ENCODE measurements around the gene ORAI1.
A peak's percentile ranks its signal among the peaks of the same experiment; 100 is the strongest.
"Not testable (repeated sequence)": the region's sequence is repeated elsewhere in the genome, so short reads cannot be mapped to it uniquely, and the experiment has no call there.

The ORAI1 gene

DNA sequence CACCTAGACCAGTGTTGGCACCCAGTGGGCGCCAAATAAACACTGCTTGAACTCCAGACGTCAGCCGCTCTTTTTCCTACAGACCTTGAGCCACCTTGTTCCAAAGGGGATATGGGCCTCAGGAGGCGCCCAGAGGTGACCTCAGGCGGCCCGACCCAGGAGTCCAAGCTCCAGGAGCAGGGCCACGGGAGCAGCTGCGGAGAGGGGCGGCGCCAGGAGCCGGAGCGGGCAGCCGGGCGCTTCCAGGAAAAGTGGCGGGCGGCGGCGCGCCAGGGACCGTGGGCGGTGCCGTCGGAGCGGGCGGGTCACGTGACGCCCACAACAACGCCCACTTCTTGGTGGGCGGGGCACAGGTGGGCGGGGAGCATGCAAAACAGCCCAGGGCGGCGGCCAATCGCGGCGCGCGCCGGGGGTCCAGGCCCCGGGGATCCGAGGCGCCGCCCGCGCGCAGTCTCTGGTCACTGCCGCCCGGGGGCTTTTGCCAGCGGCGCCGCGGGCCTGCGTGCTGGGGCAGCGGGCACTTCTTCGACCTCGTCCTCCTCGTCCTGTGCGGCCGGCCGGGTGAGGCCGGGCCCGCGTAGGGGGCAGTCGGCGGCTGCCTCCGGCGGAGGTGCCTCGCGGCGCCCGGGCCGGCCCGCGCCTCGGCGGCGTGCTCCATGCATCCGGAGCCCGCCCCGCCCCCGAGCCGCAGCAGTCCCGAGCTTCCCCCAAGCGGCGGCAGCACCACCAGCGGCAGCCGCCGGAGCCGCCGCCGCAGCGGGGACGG is at the start of gene ORAI1:
Gene ORAI1, plus strand, starts transcription at position 444 of the 766 bp plus-strand sequence.
- peak; percentile 96 for DNase-seq (ENCODE audit: low spot score)

DNA sequence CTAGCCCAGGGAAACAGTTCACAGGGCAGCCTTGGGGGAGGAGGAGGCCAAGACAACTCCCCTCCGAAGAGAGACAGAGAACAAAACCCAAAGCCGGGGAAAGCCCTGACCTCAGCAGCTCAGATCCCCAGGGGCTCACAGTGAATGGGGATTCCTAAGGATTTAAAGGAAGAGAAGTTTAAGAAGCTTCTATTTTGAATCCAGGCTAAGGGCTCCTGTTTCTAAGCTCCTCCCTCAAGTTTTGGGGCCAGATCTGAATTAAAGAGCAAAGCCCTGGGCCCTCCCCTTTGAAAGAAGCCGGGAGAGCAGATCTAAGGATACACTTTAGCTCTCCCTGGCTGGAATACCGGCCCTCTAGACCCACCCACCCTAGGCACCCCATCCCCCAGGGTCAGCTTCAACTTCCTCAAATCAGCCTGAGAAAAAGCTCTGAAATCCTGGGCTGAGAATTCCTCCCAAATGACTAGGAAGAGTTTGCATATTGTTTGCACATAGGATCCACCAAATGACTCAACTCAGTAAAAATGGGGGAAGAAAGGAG is 49.4 kb upstream of the ORAI1 start:
- DNase-seq (ENCODE audit: low spot score), result no peak

DNA sequence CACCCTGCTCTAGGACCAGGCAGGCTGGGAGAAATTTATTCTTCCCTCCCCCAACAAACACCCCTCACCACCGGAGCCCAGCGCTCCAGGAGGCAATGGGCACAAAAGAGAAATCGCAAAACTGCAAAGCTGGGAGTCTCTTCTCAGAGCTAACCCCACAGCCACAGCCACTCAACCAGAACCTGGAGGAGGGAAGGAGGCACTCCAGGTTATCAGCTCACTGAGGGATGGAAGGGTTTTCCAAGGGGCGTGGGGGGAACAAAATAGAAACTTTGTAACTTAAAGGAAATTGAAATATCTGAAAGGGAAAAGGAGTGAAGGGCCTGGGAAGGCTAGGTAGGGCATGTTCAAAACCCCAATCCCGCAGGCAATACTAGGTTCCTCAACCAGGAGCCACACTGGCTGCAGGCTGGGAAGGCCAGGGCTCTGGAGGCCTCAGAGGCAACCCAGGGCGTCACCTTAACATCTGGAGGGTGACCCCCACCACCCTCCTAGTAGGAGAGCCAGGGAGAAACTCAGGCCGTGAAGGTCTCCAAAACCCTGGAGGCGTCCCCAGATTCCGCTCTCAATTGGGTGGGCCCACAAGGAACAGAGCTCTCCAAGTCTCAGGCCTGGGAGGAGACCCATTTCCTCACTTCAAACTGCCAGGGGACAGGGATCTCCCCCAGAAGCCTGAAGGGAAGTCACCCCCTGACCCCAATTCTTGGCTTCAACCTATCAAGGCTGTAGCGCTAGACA is 48.7 kb upstream of the ORAI1 start:
- no peak for DNase-seq (ENCODE audit: low spot score)

DNA sequence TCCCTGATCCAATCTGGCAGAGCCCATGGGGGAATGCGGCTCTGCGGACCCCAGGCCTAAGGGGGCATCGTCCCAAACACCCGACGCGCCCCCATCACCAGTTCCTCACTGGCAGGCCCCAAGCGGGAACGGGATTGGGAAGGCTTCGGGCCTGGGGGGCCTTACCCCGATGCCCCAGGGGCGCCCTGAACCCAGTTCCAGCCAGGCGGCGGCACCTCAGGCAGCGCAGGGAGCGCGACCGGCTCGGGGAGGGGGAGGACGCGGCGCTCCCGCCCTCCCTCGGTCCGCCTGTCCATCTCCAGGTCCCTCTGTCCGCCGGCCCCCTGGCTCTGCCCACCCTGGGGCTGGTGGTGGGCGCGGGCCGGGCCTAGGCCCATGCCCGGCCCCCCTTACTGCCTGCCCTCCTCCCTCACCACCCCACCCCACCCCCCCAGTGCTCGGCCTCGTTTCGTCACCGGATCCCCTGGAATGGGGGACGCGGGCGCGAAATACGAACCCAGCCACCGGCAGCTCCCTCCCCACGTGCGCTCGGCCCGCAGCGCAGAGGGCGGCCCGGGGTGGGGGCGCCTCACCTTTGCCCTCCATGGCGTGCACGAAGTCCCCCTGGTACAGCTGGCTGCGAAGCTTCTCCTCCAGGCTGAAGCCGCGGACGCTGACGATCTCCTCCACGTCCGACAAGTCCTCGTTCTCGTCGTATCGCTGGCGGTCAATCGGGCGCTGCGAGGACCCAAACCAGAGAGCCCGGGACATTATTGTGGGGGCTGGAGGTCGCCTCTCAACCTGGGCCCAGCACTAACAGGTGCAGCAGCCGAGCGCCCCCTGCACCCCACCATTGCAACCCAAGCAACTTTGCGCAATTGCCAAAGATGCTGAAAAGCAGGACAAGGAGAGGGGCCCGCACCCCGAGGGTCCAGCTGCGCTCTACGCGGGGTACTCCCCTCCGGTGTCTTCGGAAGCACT is 47.8 kb upstream of the ORAI1 start:
- peak; percentile 26 for DNase-seq (ENCODE audit: low spot score)

DNA sequence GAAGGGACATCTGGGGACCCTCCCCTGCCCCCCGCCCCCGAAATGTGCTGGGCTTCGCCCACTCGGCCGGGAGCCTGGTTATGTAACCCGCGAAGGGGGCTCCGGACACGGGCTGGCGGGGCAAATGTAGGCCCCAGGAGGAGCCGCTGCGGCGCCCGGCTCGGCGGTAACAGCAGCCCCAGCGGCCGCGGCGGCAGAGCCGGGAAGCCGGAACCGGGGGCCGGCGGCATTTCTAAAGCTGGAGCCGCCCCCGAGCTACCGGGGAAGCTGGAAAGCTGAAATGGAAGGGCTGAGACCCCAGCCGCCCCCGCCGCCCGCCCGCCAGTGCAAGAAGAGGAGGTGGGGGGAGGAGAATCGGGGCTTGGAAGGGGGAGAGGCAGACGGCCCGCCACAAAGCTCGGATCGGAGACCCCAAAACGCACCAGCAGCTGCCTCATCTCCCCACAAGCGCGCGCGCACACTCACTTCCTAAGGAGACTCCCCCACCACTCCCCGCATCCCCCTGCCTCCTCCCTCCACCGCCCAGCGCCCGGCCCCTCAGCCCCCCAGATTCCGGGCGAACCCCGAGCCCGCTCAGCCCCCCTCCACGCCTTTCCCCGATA is 47.0 kb upstream of the ORAI1 start:
- peak; percentile 26 for DNase-seq (ENCODE audit: low spot score)

DNA sequence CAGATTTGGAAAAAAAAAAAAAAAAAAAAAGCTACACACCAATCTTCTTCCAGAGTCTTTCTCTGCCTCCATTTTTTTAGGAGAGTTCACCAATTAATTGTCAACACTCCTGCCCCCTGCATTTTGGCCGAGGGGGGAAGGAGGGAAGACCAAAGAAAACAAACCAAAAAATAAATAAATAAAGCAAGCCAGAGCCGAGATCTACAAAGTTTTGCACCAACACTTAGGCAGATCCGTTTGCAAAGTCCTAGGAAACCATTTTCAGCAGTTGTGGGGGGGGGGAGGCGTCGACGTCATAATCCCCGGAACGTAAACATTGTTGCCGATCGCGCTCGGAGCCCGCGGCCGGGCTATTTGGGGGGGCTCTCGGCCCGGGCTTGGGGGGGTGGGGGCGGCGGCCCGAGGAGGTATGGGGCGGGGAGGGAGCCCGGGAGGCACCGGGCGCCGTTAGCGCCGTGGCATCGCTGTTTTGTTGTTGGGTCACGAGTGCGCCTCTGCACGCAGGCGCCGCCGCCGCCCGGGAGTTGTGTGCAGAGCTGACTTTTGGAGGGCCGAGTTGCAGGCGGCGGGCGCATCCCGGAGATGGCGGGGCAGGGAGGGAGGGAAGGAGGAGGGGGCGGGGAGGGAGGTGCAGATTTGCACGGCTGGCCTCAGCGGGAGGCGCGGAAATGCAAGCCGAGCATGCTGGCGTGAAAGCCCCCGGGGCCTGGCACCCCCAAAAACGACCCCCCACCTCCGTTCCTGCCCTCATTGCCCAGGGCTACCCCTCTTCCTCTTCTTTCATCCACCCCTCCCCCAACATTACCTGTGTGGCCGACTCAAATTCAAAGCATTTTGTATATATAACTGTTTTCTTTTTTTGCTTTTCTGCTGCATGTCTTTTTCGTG is 46.1 kb upstream of the ORAI1 start:
- peak; percentile 74 for DNase-seq (ENCODE audit: low spot score)

DNA sequence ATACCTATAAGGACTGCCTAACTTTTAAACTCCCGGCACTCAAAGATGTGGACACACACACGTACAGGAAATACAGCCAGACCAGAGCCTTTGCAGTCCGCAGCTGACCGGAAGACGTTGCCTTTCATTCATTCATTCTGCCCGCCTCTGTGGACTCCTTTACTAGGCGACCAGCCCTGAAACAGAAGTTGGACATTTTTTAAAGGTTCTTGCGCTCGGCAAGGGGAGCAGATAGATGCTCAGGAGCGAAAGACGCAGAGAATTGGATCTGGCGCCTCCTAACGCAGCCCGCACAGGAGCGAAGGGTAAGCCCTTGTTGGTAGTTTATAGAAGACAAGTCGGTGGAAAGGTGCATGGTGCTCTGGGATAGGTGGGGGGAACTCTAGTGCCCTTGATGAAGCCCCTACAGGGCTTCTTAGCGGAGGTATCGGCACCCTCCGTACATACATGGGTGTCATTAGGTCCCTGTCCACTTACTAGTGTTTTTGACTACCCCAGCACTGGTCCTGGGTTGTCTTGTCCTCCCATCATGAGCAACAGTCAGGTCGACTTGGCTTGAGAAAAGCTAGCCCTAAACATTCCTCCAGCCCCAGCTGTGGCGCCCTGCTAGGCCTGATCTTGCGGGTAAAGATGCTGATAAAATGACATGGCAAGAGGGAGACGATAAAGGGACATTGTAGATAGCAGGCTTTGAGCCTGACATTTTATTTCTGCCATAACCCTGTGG is 45.2 kb upstream of the ORAI1 start, which contains the start of gene KDM2B:
Gene KDM2B, minus strand, starts transcription at position 65 of the 727 bp plus-strand sequence. CDS start 112 bp downstream, outside the sequence.
- DNase-seq (ENCODE audit: low spot score), result peak; percentile 26

DNA sequence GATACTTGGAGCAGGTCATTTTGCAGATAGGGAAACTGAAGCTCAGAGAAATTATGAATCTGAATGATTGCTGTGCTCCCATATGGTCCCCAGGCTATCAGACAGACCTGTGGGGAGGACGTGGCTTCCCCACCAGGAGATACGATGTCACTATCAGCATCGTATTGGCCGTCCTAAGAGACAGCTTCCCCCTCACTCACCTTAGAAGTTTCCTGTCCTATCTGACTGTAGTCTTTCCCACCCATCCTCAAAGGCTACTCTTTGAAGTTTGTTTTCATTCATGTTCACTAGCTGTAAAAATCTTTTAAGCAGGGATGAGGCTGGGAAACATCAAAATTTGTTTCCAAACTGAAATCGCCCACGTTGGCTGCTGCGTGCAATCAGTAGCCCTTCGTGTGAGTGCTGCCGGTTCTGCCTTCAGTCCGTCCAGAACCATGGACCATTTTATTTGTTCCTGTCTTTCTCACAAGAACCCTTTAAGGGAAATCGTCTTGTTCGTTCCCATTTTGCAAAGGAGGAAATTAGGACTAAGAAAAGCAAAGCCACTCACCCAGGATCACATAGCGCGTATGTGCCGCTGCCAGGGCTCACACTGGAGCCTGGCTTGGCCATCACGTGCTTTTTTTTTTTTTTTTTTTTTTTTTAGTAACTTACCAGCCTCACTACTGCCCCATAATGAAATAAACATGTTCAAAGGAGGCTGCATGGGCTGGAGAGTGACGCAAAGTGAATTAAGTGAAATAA is 44.5 kb upstream of the ORAI1 start:
- DNase-seq (ENCODE audit: low spot score), result no peak

DNA sequence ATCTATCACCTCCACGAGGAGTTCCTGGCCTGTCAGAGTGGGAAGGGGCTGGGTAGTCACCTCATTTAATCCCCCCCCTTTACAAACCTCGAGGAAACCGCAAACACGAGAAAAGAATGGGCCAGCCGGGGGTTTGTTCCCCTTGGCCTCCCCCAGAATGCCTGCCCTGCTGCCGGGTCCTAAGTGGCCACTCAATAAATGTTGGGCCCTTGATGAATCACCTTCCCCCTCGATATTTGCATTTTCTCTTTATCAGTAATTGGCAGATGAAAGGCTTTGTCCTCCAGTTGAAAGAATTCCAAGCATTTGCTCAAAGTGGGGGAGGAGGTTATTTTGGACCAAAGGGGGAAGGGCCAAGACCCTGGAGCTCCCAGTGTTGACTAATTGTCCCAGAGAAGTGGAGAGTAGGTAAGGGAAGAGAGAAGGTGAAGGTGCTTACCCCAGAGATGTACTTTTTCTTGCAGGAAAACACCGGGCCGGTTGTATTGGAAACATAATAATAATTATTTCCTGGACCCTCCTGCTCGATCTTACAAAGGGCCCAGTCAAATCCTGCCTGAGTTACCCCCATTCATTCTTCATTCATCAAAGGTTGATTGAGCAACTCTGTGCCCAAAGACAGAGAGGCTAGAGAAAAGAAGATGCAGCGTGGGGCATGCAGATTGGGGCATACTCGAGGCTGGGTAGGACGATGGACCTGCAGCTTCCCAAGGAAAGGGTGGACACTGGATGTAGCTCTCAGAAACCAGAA is 43.6 kb upstream of the ORAI1 start:
- no peak for DNase-seq (ENCODE audit: low spot score)

DNA sequence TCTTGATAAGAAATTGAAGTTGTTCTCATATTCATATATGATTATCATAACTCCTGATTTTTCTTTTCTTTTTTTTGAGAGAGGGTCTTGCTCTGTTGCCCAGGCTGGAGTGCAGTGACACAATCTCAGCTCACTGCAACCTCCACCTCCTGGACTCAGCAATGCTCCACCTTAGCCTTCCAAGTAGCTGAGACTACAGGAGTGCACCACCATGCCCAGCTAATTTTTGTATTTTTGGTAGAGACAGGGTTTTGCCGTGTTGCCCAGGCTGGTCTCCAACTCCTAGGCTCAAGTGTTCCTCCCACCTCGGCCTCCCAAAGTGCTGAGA is 43.0 kb upstream of the ORAI1 start:
- DNase-seq (ENCODE audit: low spot score), result not testable (repeated sequence)

DNA sequence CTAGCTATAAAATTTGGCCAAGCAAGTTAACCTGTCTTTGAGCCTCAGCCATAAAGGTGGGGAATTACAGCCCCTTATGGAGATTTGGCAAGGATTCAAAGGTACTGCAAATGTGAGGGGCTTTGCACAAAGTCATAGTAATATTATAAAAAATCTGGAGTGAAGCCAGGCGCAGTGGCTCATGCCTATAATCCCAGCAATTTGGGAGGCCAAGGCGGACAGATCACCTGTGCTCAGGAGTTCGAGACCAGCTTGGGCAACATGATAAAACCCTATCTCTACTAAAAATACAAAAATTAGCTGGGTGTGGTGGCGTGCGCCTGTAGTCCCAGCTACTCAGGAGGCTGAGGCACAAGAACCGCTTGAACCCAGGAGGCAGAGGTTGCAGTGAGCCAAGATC is 41.4 kb upstream of the ORAI1 start:
- DNase-seq (ENCODE audit: low spot score), result not testable (repeated sequence)

DNA sequence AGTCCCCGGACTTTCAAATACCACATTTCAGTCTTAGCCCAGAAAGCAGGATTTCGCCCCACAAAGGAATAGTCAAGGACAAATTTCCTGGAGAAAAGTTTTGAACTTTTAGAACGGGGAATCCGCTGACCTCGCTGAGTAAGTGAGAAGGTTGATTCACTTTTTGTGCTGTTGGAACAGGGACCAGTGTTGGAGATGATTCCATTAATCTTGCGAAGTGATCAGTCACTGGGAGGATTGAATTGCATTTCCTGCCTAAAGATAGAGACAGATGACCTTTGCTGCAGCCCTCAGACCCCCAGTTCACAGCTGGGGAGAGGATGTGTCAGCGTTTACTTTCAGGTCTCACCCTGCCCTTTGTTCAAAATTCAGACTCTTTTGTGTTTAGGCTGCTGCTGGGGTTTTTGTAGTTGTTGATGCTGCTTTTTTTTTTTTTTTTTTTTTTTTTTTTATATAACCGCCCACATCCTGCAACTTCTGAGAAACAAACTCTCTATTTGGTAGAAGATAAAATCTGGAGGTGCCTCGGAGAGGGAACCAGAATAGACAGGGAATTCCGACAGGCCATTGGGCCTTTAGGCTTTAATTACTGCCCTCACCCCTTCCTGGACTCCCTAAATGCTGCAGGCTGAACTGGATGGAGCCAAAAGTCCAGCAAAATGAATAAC is 35.7 kb upstream of the ORAI1 start:
- DNase-seq (ENCODE audit: low spot score), result peak; percentile 88

DNA sequence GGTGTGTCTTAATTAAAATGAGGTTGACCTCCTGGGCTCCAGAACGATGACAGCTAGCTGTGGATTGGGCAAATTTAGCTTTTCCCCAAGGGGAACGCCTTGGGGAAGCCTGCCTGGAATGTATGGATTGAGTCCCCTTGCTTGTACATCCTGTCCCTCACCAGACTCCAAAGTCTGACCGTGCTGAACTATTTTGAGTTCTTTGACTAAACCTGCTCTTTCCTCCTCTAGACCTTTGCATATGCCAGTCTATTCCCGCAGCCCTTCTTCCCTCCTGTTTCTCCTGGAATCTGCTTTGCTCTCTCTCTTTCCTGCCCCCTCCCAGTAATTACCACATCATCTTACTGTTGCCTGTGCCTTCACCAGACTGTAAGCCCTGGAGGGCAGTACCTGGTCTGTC is 34.0 kb upstream of the ORAI1 start:
- no peak for DNase-seq (ENCODE audit: low spot score)

DNA sequence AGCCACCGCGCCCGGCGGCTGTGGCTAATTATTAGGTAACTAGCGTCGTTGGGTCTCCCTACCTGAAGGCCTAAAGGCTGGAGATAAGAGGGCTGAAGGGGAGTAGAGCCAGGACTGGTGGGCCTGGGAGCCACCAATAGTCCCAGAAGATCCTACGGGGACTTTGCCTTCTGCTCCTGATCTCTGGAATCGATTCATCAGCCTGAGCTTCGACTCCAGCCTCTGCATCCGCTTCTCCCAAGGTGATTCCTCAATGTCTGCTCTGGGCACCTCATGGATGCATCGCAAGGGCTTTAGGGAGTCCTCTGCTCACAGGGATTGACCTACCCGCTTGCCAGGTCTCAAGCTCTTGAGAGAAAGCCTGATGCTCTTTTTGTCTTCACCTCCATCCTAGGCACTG is 30.8 kb upstream of the ORAI1 start:
- DNase-seq (ENCODE audit: low spot score), result no peak

DNA sequence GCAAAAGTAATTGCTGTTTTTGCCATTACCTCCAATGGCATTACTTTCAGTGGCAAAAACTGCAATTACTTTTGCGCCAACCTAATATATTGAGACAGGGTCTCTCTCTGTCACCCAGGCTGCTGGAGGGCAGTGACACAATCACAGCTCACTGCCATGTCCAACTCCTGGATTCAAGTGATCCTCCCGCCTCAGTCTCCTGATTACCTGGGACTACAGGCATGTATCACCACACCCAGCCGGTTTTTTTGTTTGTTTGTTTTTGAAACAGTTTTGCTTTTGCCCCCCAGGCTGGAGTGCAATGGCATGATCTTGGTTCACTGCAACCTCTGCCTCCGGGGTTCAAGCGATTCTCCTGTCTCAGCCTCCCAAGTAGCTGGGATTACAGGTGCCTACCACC is 29.8 kb upstream of the ORAI1 start:
- DNase-seq (ENCODE audit: low spot score), result no peak

DNA sequence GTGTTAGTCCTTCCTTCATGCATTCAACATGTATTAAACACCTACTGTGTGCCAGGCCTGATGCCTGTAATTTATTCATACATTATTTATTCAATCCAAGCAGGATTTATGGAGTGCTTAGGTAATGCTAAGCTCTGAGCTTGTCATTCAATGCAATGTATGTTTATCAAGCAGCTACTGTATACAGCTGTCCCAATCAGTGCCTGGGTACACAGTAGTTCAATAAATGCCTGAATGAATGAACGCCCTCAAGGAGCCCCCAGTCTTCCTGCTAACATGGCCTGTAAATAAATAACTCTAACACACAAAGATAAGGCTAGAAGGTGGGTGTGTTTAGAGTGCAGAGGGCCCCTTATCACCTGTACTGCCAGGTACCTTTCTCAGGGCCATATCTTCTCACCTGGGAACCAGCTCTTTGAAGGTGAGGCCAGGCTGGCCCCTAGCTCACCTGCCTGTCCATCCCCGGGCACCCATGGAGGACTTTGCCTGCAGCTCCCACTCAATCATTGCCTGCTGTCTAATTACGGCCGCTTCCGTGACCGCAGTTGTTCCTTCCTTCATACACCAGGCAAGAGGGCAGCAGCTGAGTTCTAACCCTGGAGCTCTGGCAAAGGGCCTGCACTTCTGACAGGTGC is 25.5 kb upstream of the ORAI1 start:
- DNase-seq (ENCODE audit: low spot score), result no peak

DNA sequence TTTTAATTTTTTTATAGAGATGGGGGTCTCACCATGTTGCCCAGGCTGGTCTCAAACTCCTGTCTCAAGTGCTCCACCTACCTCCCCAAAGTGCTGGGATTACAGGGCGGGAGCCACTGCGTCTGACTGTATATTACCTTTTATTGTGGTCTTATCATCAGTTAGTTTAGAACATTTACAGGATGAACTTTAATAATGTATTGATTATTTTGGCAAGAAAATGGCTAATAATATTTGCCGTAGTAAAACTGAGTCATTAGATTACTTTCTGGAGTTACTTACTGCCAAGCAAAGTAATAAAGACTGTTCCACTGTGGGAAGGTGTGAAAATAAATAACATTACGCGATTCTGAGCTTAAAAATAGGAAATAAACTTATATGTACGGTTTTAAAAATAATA is 23.6 kb upstream of the ORAI1 start:
- DNase-seq (ENCODE audit: low spot score), result no peak
